ENCODE data around the gene EXOC6B. TPM values are rescaled to one million over a fixed set of nuclear protein-coding genes. Genes with fewer than 3 reads are reported as not detected.
A peak's percentile ranks its signal among the peaks of the same experiment; 100 is the strongest.

The EXOC6B gene
- total and polyA plus RNA-seq, 9 of the 15 experiments (the other 6 are each of a cell fraction or from before 2014, with no cell fraction given) = 0.28 to 4.2 (median 2.0) TPM

- POLR2A ChIA-PET = no interaction called here
- no peaks in the 10 kb centered on the region for H3K36me3 ChIP-seq (ENCODE audit: control insufficient read depth, insufficient read depth, low read length)
- no peak overlapping the region for H3K4me2 ChIP-seq (ENCODE audit: insufficient read depth, low read length)
- FAIRE-seq = no peak
- H3K27me3 ChIP-seq (ENCODE audit: control insufficient read depth in 2 of 2, insufficient read depth in 2 of 2, low read length in 2 of 2) = no peaks in the 10 kb centered on the region
- H4K20me1 ChIP-seq (replicated peaks; ENCODE audit: control insufficient read depth, insufficient read depth, low read length) = no peaks in the 10 kb centered on the region
- CTCF ChIA-PET (ENCODE audit: low intra/inter-chr PET ratio) = no interaction called here
- no peak overlapping the region for H3K4me3 ChIP-seq
- TF ChIP-seq RFX7 (CRISPR knock-in tag; IDR thresholded peaks at IDR 0.05) (no peak), CTCF (IDR thresholded peaks at IDR 0.05 in 2 of 3, conservative IDR thresholded peaks at IDR 0.05 in 1 of 3; ENCODE audit: insufficient read depth in 2 of 3, low read depth in 1 of 3, low read length in 3 of 3) (0 out of 6 replicates have a peak, but pooled peaks of 1 of the 3 experiments have one; percentile 19)
- H2AFZ ChIP-seq (ENCODE audit: low read depth, low read length) = no peak overlapping the region
- no peak overlapping the region for H3K27ac ChIP-seq (ENCODE audit: extremely low read depth, low read depth, low read length)
- no TSS peak for BruUV-seq (replicated peaks)
- 0 out of 4 replicates have a peak overlapping the region, but pooled peaks of 1 of the 2 experiments have one; percentile 30 for H3K9ac ChIP-seq (ENCODE audit: insufficient read depth in 1 of 2, low read depth in 2 of 2, low read length in 2 of 2)
- H3K4me1 ChIP-seq (replicated peaks in 1 of 2; ENCODE audit: control insufficient read depth in 2 of 2, insufficient read depth in 2 of 2, low read length in 2 of 2) = no peaks in the 10 kb centered on the region
- no peaks in the 10 kb centered on the region for H3K9me3 ChIP-seq (replicated peaks; ENCODE audit: control insufficient read depth, insufficient read depth, low read depth, low read length)
- WGBS (ENCODE audit: insufficient coverage, low coverage, missing lambda C conversion rate) = 26% methylated on average over 5 of the region's 5 CpGs
- H3K79me2 ChIP-seq (ENCODE audit: control insufficient read depth, insufficient read depth, low read length) = no peaks in the 10 kb centered on the region
- no peaks in the 10 kb centered on the region for H3K9me1 ChIP-seq (ENCODE audit: control insufficient read depth, insufficient read depth, low read length)
- in situ Hi-C loops (cut with MboI) (loop anchor here (5.0 to 25.0 kb wide), 4 partner anchors 429 to 1044 kb away; no protein-coding TSS in a partner anchor), intact Hi-C loops (cut with micrococcal nuclease) (no loop called here)
- no peak for ATAC-seq
- DNase-seq (ENCODE audit: extremely low read depth in 1 of 4, low spot score in 3 of 4) = no peak
Observed at GRCh38 chr2:72581560-72582181, 244.2 kb downstream of the EXOC6B start.

Data from K562 (cell line).